ENCODE results near the gene CEP128.

Gene CEP128

DNA sequence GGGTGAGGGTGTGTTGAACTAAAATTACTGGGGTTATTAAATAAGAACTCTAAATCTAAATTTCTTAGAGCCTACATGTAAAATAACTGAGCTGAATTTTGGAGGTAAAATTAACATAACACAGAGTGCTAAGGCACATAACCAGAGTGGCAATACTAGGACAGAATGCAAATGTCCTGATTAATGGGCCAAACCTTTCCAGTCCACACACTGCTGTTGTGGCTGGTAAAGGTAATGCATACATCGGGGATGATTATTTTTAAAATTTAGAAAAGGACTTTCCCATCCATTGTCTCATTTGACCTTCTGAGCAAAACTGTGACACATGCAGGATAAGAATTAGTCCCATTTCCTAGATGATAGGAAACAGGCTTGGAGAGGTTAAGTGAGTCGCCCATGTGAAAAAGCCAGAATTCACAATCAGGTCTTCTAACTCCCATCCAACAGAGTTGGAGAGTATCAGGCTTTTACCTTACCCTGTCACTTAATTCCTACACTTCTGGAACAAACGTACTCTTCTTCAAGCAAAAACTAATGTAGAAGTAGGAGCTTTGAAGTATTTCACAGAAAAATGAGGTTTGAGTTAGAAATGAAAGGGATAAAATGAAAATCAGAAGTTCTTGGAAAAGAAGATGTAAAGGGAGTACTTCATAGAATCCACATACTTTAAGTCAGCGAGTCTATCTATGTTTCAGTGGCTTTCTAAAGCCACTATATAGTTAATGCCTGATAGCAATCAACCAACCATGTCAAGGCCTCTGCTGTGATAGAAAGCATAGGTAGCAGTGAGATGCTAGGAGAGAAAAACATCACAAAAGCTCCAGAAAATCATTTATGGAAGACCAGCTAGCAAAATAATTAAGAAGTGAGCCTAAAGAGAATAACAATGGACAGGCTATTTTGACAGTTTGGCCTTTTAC lies 395.3 kb downstream of the CEP128 start:
- no peak for DNase-seq (ENCODE audit: low read depth in 2 of 2)

DNA sequence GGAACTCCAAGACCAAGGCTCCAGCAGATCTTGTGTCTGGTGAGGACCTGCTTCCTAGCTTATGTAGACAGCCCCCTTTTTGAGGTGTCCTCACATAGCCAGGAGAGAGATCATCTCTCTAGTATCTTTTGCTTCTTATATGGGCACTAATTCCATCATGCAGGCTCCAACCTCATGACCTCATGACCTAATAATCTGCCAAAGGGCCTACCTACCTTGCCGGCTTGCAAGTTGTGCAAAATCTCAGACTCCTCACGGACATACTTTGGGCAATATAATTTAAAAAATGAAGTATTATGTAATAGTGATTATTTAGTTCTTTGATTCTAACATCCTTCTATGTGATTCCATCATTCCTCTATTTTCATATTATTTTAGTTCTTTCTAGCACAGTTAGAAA lies 397.2 kb downstream of the CEP128 start:
- DNase-seq (ENCODE audit: low read depth in 2 of 2): no peak

DNA sequence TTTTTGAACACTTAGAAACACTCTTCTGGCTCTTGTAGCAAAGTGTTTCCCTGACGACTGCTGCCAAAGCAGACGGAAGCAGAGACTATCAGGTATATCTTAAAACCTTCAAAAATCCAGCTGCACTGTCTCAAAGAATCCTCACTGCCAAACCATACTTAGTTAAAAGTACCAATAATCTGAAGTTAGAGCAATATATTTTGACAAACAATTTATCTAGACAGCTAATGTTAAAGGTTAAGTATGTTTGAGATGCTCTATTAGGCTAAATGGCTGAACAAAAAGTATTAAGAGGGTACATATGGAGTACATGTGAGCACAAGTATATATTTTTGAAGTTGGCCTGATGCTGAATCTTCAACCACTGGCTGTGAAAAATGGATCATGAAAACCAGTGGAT lies 398.3 kb downstream of the CEP128 start:
- DNase-seq (ENCODE audit: low read depth in 2 of 2): no peak

DNA sequence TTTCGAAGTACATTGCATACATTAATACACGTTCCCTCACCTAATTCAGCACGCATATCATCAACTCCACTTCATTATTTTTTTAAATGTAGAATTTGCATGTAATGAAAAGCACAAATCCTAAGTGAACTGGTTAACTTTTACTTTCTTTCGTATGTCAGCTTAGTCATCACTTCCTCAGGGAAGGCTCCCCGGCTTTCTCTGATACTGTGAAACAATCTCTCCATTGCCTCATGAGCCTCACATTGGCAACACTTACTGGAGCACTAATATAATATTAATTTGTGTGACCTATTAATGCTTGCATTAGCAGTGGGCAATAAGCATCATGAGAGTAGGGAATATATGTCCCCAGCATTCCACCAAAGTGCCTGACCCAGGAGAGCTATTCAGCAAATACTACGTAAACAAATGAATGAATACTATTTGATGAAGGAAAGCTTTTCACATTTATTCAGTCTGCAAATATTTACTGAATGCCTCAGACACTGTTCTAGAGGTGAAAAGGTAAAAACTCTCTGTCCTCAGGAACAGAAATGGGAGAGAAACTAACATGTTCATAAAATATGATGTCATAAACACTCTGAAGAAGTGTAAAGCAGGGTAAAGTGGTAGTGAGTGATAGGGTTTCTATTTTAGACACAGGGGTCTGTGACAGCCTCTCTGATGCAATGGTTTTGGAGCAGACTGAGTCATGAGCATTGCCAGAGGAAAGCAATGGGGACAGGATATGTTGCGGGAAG lies 402.7 kb downstream of the CEP128 start:
- no peak for DNase-seq (ENCODE audit: low read depth in 2 of 2)

DNA sequence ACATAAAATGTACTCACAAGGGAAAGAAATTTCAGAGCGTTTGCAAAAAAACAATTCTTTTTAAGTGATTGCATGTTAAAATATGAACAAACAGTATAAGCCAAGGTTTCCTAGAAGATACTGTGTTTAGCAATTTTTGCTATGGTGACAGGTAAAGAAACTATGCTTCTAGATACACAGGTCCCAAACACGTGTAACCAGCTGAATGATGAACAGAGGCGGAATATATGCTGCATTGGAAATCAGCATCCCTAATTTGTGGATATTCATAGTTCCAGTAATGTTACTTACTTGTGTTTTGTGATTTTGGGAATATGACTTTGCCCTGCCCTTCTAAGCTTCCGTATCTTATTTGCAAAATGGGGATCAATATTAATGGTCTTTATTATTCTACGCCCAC lies 403.9 kb downstream of the CEP128 start:
- no peak for DNase-seq (ENCODE audit: low read depth in 2 of 2)

DNA sequence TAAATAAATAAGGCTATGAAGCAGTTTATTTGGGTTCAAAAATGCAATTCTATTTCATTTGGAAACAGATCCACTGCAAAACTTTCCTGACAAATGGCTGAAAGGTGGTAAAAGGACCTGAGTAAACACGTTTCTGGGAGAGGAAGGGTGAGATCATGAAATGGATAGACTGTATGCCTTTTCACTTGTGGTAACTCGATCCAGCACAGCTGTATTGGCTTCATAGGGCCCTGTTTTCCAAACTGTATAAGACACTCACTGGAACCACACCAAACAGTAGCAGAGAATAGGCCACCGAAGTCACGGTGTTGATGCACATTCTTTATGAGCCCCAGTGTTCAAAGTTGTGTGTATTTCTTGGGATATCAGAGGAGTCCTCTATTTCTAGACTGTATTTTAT lies 405.1 kb downstream of the CEP128 start:
- no peak for DNase-seq (ENCODE audit: low read depth in 2 of 2)

DNA sequence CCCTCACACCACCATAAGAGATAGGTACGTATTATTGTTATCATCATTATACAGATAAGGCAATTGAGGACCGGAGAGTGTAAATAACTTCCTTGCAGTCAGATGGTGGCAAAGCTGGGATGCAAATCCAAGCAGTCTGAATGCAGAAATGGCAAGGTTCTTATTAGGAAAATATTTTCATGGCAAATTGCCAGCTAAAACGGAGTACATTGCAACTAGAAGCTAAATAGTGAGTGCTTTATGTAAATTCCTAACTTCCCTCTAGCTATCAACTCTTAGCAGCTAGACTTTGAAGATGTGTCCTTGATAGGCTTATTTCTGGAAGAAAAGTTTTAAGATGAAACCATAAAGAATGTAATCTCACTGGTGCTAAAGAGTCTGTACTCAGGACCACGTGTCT lies 406.4 kb downstream of the CEP128 start:
- no peak for DNase-seq (ENCODE audit: low read depth in 2 of 2)

DNA sequence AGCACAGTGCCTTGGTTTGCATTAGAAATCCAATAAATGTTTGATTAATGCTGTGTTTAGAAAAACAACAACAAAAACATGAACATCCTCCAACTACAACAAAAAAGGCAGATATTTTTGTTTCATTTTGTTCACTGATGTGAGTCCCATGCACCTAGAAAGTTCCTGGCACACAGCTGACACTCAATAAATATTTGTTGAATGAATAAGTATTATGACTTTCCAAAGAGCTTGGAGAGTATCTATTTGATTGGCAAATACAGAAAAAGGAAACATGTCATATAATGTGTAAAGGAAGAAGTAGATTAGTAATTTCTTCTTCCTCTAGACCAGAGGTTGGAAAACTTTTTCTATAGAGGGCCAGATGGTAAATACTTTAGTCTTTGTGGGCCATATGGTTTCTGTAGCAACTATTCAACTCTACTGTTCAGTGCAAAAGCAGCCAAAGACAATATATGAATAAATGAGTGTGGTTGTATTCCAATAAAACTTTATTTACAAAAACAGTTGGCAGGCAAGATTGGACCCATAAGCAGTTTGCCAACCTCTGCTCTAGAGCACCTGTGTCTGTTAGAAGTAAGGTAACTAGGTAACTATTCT lies 417.9 kb downstream of the CEP128 start:
- no peak for DNase-seq (ENCODE audit: low read depth in 2 of 2)

DNA sequence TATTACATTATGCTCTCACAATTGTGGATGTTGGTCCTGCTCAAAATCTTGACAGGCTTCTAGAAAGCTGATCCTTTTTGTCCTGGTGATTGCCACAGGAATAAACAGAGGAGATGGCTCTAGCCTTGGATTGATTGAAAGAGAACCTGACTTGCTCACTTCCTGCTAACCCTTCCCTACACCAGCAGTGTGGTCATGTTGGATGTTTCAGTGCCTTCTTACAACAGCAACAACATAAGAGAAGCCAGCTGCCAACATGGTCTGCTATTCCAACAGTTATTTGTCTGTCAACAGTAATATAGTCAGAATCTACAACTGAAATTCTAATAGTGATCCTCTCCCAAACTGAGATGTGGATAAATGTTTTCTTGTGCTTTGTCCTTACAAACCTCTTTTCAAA lies 418.6 kb downstream of the CEP128 start:
- no peak for DNase-seq (ENCODE audit: low read depth in 2 of 2)

DNA sequence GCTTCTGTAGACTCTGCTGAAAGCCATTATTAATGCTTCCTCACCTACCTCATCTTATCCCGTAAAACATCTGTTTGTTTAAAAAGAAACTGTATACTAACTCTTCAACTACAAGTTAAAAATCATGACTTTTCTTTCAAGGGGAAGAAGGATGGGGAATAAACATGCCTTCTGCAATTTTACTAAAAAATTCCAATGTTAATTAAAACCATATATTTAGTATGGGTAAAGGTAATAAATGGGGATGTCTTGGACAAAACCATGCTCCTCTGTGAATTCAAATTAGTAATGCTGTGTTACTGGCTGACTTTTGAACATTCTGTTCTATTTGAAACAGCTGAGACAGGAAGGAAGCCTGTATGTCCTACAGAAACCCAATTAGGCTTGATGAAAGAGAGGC lies 419.1 kb downstream of the CEP128 start:
- DNase-seq (ENCODE audit: low read depth in 2 of 2): no peak

DNA sequence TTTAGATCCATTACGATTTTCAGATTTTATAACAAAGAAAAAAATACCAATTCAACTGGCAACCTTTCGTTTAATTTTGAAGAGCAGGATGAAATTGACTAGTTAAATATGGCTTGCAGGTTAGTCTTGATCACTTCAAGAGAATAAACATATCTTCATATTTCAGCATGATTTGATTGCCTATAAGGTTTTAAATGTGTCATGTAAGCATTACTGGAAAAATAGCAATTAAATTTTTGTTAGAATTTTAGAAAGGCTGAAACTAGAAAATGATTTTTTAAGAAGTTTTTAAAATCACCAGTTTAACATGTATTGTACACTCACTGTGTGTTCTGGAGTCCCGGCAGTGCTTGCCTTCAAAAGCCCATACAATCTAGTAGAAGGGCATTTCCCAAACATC lies 420.1 kb downstream of the CEP128 start:
- no peak for DNase-seq (ENCODE audit: low read depth in 2 of 2)

DNA sequence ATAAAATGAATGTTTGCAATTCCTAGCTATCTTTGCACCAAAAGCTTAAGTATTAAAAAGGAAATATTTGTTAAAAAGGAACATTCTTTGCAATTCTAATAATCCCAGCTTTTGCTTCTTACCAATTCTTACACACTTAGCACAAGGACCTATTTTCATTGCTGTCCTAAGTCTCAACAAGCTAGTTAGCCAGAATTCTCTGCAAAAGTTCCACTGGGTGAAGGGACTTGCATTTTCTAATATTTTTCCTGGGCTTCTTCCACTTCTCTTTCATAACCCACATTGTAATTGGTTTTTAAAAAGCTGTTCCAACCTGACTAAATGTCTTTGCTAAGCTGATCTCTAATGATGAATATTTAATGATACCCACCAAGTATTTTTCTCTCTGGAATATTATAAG lies 422.5 kb downstream of the CEP128 start:
- no peak for DNase-seq (ENCODE audit: low read depth in 2 of 2)

DNA sequence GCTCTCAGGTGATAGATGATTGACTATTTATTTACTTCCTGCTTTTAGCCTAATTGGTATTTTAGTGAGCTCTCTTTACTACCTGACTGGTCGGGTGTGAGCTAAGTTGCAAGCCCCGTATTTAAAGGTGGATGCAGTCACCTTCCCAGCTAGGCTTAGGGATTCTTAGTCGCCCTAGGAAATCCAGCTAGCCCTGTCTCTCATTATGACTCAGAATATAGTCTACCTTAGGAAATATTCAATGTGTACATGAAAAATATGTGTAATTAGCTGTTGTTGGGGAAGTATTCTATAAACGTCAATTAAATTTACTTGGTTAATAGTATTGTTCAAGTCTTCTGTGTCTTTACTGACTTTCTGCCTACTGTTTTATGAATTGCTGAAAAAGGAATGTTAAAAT lies 423.4 kb downstream of the CEP128 start:
- no peak for DNase-seq (ENCODE audit: low read depth in 2 of 2)

DNA sequence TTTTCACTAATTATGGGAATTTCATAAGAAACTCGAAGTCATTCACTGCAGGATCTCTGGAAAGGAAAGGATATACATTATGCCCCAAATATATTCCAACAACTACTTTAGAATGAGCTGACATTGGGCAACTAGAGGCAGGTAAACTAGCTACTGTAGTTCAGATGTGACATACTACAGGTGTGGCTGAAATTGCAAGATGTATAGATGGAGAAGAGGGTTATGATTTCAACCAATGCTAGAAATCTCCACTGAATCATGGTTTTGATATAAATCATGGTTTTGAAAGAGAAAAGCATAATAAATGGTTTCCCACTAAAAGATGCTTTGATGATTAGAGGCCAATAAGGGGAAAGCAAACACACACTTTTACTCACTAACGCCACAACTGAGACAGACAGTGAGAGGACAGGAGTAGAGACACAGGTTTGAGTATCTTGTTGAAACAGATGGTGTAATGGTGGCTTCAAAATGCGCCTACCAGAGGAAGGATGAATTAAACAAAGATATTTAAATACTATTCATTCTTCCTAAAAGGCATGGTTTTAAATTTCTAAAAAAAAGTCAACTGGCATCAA lies 434.2 kb downstream of the CEP128 start:
- no peak for DNase-seq (ENCODE audit: low read depth in 2 of 2)

DNA sequence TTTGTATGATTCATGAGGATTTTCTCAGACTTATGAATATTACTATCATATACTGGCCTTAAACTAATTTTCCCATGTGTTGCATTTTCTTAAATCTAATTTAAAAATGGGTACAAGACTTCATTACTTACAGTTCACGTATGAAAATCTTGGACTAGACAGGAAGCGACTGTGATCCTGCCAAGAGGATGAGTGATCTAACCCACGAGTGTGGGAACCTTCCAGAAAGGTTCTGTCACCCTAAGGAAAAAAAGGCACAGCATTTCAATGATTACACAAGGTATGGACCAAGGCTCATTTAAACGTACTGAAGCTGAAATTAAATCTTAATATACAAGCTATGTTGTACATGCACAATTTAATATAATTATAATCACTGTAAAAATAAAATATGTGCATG lies 436.8 kb downstream of the CEP128 start:
- DNase-seq (ENCODE audit: low read depth in 2 of 2): no peak

DNA sequence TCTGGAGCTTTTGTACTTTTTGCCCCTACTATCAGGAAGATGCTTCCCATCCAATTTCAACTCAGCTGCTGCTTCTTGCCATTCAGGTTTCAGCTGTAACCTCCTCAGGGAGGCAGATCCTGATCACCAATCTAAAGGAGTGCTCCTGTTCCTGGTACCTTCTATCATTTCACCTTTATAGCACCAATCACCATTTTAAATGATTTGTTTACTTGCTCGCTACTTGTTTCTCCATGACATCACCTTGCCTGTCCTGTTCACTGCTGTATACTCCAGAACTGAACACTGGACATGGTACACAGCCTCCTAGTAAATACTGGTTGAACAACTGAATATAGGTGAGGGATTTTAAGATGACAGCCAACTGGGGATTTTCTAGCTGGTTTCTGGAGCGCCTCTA lies 443.0 kb downstream of the CEP128 start:
- DNase-seq (ENCODE audit: low read depth in 2 of 2): no peak

DNA sequence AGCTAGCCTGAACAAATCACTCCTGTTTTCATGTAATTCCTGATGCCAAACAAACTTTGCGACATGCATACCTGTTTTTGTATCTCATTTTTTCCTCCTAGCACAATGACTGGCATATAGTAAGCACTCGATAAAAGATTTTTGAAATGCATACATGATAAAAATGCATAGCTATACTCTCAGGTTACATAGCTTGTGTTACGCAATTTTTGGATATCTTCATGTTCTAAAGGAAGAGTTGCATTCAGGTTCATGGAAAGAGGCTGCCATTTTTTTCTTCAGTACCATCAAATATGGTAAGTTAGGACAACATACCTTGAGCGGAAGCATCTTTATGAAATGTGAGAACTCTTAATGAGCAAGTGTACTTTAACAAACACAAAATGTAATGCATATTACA lies 445.4 kb downstream of the CEP128 start:
- DNase-seq (ENCODE audit: low read depth in 2 of 2): no peak

DNA sequence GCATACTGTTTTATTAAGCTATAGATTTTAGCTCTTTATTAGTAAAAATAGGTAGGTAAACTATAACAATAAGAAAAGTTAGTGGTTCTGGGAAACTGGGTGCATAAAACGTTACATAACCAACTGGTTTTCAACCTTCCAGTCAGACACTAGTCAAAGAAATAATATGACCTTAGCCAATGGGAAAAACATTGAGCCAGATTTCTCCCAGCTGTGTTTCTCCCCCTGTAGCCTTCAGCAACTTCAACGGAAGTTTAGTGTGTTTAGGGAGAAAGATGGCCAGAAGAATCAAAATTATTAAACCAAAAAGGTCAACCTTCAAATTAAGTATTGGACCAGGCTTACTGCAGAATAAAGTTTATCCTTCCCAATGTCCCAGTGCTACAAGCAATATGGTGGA lies 446.8 kb downstream of the CEP128 start:
- DNase-seq (ENCODE audit: low read depth in 2 of 2): no peak

DNA sequence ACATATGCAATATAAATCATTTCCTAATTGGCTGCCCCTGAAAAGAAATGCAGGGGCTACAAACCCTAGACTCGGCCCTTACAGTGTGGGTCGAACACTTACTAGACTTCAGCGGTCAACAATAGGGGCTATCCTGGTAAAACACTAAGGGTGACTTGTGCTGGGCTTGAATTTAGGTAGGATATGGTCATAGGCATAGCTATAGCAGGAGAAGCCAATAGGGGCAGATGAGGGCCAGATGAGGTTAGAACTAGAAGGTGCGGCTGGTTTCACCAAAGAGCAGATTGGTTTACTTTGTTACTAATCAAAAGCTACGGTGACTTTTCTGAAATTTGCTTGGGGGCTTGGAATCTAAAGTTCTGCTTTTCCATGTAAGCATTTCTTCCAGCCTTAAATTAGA lies 447.9 kb downstream of the CEP128 start:
- DNase-seq (ENCODE audit: low read depth in 2 of 2): no peak

DNA sequence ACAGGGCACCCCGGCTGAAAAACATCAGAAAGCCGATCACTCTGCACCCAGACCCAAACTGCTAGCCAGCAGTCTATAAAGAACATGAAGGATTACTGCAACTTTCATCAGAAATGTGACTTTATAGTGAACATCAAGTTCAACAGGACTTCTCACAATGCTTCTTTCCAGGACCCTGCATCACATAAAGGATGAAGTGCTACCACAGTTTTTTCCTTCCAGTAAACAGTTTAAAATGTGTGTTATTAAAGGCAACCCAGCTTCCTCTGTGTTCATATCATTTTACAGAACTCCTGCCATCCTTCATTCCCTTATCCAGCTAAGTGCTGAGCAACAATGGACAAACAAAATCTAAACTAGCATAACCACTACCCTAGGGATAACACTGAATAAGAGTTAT lies 449.9 kb downstream of the CEP128 start:
- no peak for DNase-seq (ENCODE audit: low read depth in 2 of 2)

DNA sequence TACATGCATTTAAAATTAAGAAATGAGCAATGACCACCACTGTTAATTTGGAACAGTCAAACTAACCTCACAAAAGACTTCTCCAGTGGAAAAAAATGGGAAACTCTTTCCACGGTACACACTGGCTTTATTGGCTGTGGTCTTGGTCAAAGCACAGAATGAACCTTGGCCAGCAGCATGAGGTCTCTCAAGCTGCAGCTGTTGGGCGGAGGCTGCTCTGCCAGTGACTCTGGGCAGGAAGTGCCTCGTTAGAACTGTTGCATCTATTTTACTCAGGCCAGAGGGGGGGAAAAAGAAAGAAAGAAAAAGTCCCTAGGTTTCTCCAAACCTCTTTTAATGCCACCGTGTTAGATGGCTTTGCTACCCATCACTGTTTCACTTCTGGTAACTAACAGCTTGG lies 450.4 kb downstream of the CEP128 start:
- DNase-seq (ENCODE audit: low read depth in 2 of 2): no peak

DNA sequence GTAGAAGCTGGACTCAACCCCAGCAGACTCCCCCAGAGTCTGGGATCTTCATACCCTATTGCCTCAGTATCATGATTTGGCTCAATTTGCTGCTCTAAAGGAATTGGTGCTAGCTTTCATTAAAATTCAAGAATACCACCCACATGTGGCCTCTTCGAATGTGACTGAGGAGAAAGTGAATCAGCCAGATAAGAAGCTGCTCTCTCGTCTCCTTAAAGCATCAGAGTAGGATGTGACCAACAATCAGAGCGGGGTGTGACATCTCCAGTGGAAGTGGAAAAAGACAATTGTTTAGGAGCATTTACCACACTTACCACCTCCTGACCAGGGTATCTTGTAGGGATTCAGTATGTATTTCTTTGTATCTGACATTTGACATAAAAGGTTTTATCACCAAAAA lies 452.0 kb downstream of the CEP128 start:
- no peak for DNase-seq (ENCODE audit: low read depth in 2 of 2)

DNA sequence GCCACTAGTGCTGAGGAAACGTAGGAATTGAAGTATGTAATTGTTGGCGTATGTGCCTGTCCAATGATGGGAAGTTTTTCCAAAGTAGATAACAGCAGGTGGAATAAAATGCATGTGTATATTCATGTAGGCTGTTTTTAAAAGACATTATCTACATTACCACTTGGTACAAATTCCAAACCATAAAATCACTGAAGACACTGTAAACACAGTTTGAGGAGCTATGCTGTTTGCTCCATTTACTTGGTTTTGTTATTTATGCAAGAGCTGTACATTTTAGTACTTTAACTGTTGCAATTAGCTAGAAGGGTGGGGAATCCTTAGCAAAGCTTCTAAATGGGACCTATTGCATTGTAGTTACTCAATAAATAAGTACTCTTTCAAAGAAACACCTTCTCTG lies 455.8 kb downstream of the CEP128 start:
- no peak for DNase-seq (ENCODE audit: low read depth in 2 of 2)
